HG02870 (cell line): Measurements from ENCODE around the gene C10orf90.

ENCODE experiments used
- ATAC-seq: cut with Tn5 transposase; IDR thresholded peaks from one replicate; pipeline ENCODE4 v1.9.1; 2021; ENCODE audit warnings: mild to moderate bottlenecking, moderate library complexity; ENCODE audit not compliant: unreplicated experiment

C10orf90 gene

GRCh38 chr10:126674741-126675515 lies 4.4 kb upstream of the C10orf90 start:
- no peak for ATAC-seq

- no peak for ATAC-seq
Measured at GRCh38 chr10:126673565-126673964, 3.1 kb upstream of the C10orf90 start.

DNA sequence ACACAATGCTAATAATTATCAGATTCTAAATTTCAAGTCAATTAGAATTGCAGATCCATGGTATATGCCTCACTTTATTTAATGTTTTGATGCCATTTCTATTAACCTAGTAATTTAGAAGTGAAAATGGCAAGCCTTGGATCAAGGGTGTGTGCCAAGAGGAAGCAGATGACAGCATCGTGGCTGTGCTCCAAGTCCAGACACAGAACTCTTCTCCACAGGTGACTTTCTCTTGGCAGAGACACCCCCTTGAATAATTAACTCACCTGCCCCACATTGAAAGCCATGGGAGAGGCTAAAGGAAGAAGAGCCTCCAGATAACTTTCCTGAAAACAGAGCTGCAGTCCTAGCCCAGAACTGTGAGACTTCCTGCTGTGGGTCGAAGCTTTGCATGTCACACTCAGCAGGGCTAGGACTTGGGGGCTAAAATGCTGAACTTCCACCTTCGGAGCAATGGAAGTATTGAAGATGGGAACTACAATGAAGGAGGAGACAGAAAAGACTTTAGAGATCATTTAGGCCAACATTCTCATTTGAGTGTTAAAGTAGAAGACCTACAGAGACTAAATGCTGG lies 996 bp upstream of the C10orf90 start:
- ATAC-seq, result no peak

DNA sequence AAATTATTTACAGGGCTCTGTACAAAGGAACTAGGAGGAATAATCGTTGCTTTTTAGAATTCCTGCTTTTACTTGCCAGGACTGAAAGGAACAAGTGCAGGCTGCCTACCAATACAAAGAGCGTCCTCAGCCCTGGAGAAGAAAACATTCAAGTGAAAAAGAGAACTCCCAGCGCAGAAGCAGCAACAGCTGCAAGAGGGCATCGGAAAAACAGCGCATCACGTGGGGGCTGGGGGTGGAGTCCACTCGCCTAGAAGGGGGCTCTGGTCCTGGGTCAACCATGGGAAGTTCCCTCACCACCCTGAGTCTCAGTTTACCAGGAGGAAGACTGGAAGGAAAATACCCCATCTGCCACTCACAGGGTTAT lies 385 bp upstream of the C10orf90 start:
- no peak for ATAC-seq

- no peak for ATAC-seq
Measured at GRCh38 chr10:126669168-126669567, 1.3 kb downstream of the C10orf90 start.

DNA sequence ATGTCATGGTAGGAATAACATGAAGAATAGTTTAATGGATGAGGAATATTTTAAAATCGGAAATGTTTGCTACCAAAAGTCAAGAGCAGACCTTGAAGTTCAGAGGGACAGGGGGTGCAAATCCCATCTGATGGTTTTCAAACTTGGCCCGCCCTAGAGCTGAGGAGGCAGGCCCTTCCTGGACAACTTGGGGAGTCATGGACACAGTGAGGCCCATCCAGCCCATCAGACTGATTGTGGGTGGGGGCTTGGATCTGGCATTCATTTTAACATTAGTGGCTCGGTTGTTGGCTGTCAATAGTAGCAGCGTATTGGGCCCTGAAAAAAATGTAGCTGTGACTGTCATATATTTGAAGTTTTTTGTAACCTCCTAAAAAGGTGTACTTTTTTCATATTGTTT lies 2.0 kb downstream of the C10orf90 start:
- no peak for ATAC-seq

GRCh38 chr10:126667568-126667967 lies 2.9 kb downstream of the C10orf90 start:
- ATAC-seq, result no peak

DNA sequence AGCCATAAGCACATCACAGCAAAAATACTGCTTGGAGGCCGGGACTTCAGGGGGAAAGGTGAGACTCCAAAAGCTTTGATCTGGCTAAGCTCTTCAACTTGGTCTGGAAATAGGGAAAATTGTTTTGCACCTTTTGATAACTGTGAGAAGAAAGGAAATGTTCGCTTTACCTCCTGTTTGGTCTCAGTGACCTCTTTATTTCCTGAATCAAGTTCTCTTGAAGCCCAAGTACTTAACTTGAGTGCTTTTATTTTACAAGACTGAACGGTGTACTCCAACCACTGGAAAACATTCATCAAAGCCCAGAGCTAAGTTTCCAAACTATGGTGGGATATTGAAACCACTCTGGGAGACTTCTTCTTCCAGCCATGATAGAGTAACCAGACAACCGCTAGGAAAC lies 5.3 kb downstream of the C10orf90 start:
- no peak for ATAC-seq

DNA sequence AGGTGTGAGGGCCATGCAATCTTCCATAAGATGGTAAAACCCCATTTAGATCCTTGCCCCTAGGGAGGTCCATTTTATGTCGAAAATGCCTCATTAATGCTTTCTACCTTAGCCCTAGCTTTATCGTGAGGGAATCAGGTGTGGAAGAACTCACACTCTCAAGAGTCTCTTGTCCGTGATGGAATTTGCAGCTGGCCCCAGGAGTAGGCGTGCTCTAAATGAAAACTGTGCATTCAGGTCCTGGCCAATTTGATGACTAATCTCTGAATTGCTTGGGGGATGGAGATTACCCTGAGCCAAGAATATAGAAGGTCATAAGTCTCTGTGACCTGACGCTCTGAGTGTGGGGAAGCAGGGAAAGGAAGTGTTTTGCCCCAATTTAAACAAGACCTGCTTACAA lies 6.6 kb downstream of the C10orf90 start:
- no peak for ATAC-seq

- ATAC-seq, result no peak
Measured at GRCh38 chr10:126663328-126663727, 7.2 kb downstream of the C10orf90 start.

DNA sequence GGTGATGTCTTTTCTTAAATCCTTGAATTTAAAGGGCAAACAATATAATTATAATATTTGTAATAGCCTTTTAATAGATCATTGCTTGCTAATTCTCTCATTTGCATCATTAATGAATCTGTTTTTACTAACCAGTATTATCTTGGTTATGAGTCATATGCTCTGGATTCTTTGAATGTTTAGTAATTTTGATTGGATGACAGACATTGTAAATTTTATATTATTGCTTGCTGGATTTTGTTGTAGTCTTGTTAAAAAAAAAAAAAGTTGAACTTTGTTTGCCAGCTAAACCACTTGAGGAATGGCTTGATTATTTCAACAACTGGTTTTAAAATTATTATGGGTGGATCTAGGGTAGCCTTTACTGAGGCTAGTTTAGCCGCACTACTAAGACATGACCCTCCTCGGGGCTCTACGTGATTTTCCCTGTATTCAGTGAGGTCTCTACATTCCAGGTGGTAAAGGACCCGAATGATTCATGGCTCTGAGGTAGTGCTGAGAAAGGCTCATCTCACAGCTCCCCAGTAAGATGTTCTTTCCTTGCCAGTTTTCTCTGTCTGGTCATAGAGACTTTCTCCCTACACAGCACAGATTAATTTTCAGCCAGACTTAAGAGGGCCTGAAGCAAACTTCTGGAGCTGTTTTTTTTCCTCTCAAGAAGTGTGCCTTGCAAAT lies 8.5 kb downstream of the C10orf90 start:
- ATAC-seq, result no peak

GRCh38 chr10:126661356-126661755 lies 9.1 kb downstream of the C10orf90 start:
- ATAC-seq, result no peak

DNA sequence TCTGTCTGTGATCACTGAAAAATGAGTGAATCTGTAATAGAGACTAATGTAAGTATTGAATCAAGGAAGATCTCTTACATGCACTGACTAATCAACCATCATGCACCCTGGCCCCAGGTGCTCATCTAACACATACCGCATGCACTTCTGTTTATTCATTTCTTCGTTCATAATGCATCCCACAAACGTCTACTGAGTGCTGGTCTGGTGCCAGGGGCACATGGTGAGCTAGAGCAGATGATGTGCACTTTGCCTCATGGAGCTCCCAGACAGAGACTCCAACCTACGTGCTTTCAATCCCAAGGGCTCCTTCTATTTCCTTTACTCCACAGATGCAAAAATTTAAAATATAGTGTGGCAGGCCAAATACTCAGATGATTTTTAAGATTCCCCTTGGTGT lies 10.7 kb downstream of the C10orf90 start:
- ATAC-seq, result no peak

- no peak for ATAC-seq
Measured at GRCh38 chr10:126658928-126659327, 11.6 kb downstream of the C10orf90 start.

- no peak for ATAC-seq
Measured at GRCh38 chr10:126654579-126654978, 15.9 kb downstream of the C10orf90 start.

GRCh38 chr10:126651467-126651866 lies 19.0 kb downstream of the C10orf90 start:
- no peak for ATAC-seq

DNA sequence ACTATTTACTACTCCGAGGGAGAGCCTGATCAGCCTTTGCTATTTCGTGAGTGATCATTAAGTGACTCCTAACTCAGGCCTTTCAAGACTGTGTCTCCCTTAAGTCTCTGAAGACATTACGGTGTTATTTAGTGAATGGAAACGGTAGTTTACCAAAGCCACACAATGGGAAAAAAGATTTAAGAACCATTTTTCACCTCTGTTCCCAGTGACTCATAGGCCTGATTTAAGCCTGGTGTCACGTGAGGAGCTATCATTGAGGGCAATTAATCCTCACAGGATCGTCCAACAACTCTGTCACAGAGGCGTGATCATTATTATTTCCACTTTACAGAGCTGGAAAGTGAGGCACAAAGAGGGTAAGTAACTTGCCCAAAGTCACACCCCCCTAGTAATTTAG lies 20.3 kb downstream of the C10orf90 start:
- ATAC-seq, result no peak

GRCh38 chr10:126647116-126647515 lies 23.4 kb downstream of the C10orf90 start:
- ATAC-seq, result no peak

GRCh38 chr10:126646110-126646509 lies 24.4 kb downstream of the C10orf90 start:
- ATAC-seq, result no peak

DNA sequence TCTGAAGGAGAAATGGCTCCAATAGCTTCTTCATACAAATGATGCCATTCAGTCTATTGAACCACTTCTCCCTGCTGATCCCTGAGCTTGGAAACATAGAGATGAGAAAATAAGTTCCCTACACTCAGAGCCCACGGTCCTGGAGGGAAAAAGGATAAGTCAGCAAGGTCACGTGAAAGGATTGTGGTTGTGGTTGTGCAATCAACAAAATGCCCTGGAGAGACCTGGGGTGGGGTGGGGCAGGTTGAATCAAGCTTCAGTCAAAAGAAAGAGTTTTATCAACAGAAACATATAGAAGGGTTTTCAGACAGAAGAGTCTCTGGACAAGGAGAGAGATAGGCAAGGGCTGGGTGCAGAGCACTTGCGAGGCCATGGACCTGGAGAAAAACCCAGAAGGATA lies 30.1 kb downstream of the C10orf90 start:
- ATAC-seq, result no peak

DNA sequence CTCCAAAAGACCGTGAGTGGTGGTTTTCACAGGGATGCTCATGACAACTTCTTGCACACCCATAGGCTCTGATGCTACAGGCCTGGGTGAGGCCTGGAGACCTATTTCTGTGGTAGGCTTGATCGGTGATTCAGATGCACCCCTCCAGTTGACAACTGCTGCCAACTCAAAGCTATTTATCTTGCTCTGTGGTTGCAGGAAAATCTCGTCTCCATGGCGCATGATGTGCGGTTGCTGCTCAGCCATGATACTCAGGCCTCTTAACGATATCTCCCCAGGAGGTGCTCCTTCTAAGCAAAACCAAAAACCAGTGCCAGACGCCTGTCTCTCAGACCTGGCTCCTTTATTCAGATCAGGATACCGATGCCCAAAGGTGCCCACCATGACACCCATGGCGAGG lies 31.4 kb downstream of the C10orf90 start:
- ATAC-seq, result no peak

DNA sequence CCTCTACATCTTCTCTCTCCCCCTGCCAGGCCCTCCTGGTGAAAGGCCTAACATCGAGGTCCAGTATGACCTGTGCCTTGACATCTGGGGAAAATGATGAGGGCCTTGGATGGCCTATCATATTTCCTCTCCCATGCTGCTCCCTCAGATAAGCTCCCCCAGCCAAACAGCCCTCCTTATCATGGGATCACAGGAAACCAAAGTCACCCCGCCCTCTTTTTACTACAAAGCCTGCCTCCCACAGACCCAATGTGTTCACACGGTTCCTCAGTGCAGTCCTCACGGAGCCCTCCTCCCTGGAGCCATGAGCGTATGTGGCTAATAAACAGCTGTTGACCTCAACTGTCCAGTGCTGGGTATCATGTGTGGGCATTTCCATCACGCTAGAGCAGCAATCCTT lies 32.0 kb downstream of the C10orf90 start:
- no peak for ATAC-seq
